Prostate gland (tissue), 2 donors: Measurements from ENCODE around the gene XRCC1. TPM values are rescaled to one million over a fixed set of nuclear protein-coding genes. Genes with fewer than 3 reads are reported as not detected.
"Not testable (repeated sequence)": the region's sequence is repeated elsewhere in the genome, so short reads cannot be mapped to it uniquely, and the experiment has no call there.

ENCODE experiments used
- DNase-seq: peaks from one replicate; pipeline ENCODE4 v3.0.0-alpha.2; 2019; ENCODE audit warnings: low spot score
- H3K27ac ChIP-seq, 2 donors: fragments of 200-600 bp; sonication (generic); 2 replicates each; pipeline ENCODE4 v1.5.1; 2017 to 2019
- H3K27me3 ChIP-seq: fragments of 200-600 bp; sonication (generic); replicated peaks from 2 replicates; pipeline ENCODE4 v1.5.1; 2019; ENCODE audit not compliant: insufficient read depth
- H3K36me3 ChIP-seq, 2 donors: fragments of 200-600 bp; sonication (generic); 1 replicate in 1 of 2; 2 replicates in 1 of 2; pipeline versions ENCODE4 v1.5.1 to v1.8.1; 2017 to 2019
- H3K4me1 ChIP-seq: fragments of 200-600 bp; sonication (generic); replicated peaks from 2 replicates; pipeline ENCODE4 v1.5.1; 2019
- H3K4me3 ChIP-seq, 2 donors: fragments of 200-600 bp; sonication (generic); 2 replicates each; pipeline ENCODE4 v1.5.1; 2017 to 2019
- H3K9me3 ChIP-seq: fragments of 200-600 bp; sonication (generic); 2 replicates; pipeline ENCODE4 v1.5.1; 2017
- POLR2A ChIP-seq: fragments of 450-650 bp; IDR thresholded peaks from one replicate; pipeline ENCODE4 v1.6.1; 2016; ENCODE audit warnings: antibody characterized with exemption, mild to moderate bottlenecking
- POLR2AphosphoS5 ChIP-seq: sonication (generic); formaldehyde crosslinking; IDR thresholded peaks from one replicate; pipeline ENCODE4 v1.6.1; 2017; ENCODE audit warnings: antibody characterized with exemption
- WGBS: methylation state at CpG from one replicate; pipeline ENCODE4 v1.1.5; 2018; 5-methylcytosine and 5-hydroxymethylcytosine counted together
- intact Hi-C: fragments of 100-400 bp; cut with DNase I; formaldehyde crosslinking; loops from one replicate; pipeline ENCODE4 v1.14.2; 2022
- total RNA-seq, 2 donors: library from RNA; depleted of rRNA; stranded (reverse); fragments of >200 nt; gene quantifications; one replicate each; pipeline ENCODE4 v1.1.0, GENCODE V29; 2016
- TF ChIP-seq, protein P1 (sequence below), 4 experiments: fragments of 200-600 bp in 2 of 4; fragments of 450-650 bp in 2 of 4; sonication (generic) in 2 of 4; IDR thresholded peaks; 1 replicate in 3 of 4; 2 replicates in 1 of 4; pipeline ENCODE4 v1.5.1; 2016 to 2019; ENCODE audit warnings: antibody characterized with exemption in 4 of 4, mild to moderate bottlenecking in 2 of 4, moderate library complexity in 2 of 4

The XRCC1 gene
- total RNA-seq, 2 donors from 2014 or later: 25.8 to 52.5 TPM

DNA sequence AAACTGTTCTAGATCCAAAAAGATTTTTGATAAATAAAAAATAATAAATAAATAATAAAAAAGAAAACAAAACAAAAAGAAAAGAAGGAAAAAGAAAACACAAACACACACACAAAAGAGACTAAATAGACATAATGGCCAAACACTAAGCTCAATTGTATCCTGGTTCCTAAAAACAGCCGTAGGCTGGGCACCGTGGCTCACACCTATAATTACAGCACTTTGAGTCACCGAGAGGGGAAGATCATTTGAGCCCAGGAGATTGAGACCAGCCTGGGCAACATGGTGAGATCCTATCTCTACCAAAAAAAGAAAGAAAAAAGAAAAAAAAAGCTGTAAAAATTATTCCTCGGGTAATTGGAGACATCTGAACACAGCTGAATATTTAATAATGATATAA is 57.3 kb downstream of the XRCC1 start:
- WGBS: 58% methylated on average over 4 of the region's 4 CpGs
- Histone ChIP-seq H3K4me3 (no peak overlapping the region), H3K36me3 (no peaks in the 10 kb centered on the region), H3K4me1 (no peaks in the 10 kb centered on the region), H3K27me3 (no peaks in the 10 kb centered on the region), H3K27ac (no peak overlapping the region), H3K9me3 (no peaks in the 10 kb centered on the region)
- TF ChIP-seq, protein P1, sequence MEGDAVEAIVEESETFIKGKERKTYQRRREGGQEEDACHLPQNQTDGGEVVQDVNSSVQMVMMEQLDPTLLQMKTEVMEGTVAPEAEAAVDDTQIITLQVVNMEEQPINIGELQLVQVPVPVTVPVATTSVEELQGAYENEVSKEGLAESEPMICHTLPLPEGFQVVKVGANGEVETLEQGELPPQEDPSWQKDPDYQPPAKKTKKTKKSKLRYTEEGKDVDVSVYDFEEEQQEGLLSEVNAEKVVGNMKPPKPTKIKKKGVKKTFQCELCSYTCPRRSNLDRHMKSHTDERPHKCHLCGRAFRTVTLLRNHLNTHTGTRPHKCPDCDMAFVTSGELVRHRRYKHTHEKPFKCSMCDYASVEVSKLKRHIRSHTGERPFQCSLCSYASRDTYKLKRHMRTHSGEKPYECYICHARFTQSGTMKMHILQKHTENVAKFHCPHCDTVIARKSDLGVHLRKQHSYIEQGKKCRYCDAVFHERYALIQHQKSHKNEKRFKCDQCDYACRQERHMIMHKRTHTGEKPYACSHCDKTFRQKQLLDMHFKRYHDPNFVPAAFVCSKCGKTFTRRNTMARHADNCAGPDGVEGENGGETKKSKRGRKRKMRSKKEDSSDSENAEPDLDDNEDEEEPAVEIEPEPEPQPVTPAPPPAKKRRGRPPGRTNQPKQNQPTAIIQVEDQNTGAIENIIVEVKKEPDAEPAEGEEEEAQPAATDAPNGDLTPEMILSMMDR (IDR thresholded peaks at IDR 0.05): no peak
- TF ChIP-seq POLR2A: no peak
- TF ChIP-seq POLR2AphosphoS5: no peak
- no peak for DNase-seq
- intact Hi-C loops: no loop called here

DNA sequence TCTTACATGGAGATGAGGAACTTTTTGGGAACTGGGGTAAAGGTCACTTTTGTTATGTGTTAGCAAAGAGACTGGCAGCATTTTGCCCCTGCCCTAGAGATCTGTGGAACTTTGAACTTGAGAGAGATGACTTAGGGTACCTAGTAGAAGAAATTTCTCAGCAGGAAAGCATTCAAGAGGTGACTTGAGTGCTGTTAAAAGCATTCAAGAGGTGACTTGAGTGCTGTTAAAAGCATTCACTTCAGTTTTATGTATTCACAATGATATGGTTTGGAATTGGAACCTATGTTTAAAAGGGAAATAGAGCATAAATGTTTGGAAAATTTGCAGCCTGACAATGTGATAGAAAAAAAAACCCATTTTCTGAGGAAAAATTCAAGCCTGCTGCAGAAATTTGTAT is 62.9 kb downstream of the XRCC1 start:
- H3K9me3 ChIP-seq, intact Hi-C loops, DNase-seq, H3K4me3 ChIP-seq, H3K36me3 ChIP-seq, H3K4me1 ChIP-seq, H3K27ac ChIP-seq, H3K27me3 ChIP-seq: not testable (repeated sequence)

DNA sequence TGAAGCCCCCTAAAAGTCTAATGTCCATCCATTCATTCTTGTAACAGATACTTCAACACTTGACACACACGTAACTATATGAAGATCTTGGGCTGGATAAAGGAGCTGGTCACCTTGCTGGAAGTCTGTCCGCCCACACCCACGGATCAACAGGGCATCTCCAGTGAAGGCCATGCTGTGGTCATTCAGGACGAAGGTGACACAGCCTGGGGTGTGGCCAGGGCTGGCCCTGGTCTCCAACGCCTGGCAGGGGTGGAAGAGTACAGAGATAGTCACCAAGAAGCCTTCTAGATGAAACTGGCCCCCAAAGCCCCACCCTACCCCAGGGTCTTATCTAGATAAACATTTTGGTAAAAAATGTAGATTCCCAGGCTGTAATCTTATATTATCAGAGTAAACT is 64.0 kb downstream of the XRCC1 start:
- no peaks in the 10 kb centered on the region for H3K36me3 ChIP-seq
- no peaks in the 10 kb centered on the region for H3K4me1 ChIP-seq
- H3K4me3 ChIP-seq: no peak overlapping the region
- H3K9me3 ChIP-seq: no peaks in the 10 kb centered on the region
- intact Hi-C loops: no loop called here
- H3K27ac ChIP-seq: no peak overlapping the region
- TF ChIP-seq POLR2A (no peak), POLR2AphosphoS5 (no peak)
- TF ChIP-seq, protein P1 (IDR thresholded peaks at IDR 0.05): no peak
- no peaks in the 10 kb centered on the region for H3K27me3 ChIP-seq
- WGBS: 95% methylated on average over 5 of the region's 5 CpGs
- DNase-seq: no peak

DNA sequence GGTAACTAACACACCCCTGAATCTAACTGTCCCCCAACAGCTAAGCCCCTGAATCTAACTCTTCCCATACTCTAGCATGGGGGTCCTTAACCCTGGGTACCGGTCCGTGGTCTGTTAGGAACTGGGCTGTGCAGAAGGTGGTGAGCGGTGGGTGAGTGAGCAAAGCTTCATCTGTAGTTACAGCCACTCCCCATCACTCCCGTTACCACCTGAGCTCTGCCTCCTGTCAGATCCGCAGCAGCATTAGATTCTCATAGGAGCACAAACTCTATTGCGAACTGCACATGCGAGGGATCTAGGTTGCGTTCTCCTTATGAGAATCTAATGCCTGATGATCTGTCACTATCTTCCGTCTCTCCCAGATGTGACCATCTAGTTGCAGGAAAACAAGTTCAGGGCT is 64.6 kb downstream of the XRCC1 start:
- WGBS: 96% methylated on average over 9 of the region's 9 CpGs
- H3K27me3 ChIP-seq: no peaks in the 10 kb centered on the region
- TF ChIP-seq POLR2A (no peak), POLR2AphosphoS5 (no peak)
- TF ChIP-seq, protein P1 (IDR thresholded peaks at IDR 0.05): no peak
- no peak overlapping the region for H3K4me3 ChIP-seq
- H3K27ac ChIP-seq: no peak overlapping the region
- no peaks in the 10 kb centered on the region for H3K4me1 ChIP-seq
- intact Hi-C loops: no loop called here
- no peaks in the 10 kb centered on the region for H3K36me3 ChIP-seq
- no peaks in the 10 kb centered on the region for H3K9me3 ChIP-seq
- DNase-seq: no peak

DNA sequence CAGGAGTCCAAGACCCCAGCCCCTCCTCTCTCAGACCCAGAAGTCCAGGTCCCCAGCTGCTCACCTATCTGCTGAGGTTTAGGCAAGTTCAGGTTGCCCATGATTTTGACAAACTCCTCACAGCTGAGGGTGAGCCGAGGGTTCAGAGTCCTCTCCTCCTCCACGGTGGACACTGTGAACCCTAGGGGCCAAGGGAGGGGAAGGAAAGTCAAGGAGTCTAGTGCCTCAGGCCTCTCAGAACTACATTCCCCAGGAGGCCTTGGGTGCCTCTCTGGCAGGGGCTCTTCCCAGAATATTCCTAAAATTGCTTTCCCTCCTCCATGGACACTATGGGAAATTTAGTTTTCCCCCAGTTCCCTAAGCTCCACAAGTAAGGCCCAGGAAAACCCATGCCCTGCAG is 67.4 kb downstream of the XRCC1 start:
- no peaks in the 10 kb centered on the region for H3K36me3 ChIP-seq
- H3K4me3 ChIP-seq: no peak overlapping the region
- H3K4me1 ChIP-seq: peaks cover 4% of the 10 kb centered on the region
- no peak overlapping the region for H3K27ac ChIP-seq
- no peak for DNase-seq
- intact Hi-C loops: no loop called here
- TF ChIP-seq, protein P1 (IDR thresholded peaks at IDR 0.05): no peak
- TF ChIP-seq POLR2AphosphoS5 (no peak), POLR2A (no peak)
- H3K27me3 ChIP-seq: no peaks in the 10 kb centered on the region
- no peaks in the 10 kb centered on the region for H3K9me3 ChIP-seq
- 86% methylated on average over 2 of the region's 2 CpGs for WGBS

DNA sequence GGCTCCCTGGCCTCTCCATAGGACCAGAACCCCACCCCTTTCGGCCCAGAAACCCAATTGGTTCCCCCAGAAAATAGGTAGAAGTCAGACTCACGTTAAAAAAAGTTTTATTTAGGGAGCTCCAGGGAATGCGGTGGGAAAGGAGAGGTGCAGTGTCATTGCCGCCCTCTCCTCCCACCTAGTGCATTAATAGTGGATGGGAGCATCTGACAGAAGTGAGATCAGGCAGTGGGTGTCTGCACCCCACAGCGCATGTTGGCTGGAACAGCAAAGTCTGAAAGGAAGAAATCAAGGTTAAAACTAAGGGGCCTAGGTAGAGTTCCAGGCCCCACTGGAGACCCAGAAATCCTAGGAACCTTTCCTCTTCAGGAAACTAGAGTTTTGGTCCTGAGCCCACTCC is 68.7 kb downstream of the XRCC1 start:
- H3K27ac ChIP-seq: no peak overlapping the region
- no peak overlapping the region for H3K4me3 ChIP-seq
- DNase-seq: no peak
- H3K9me3 ChIP-seq: no peaks in the 10 kb centered on the region
- no peaks in the 10 kb centered on the region for H3K36me3 ChIP-seq
- H3K4me1 ChIP-seq: peaks cover 7% of the 10 kb centered on the region
- TF ChIP-seq, protein P1 (IDR thresholded peaks at IDR 0.05): no peak
- TF ChIP-seq POLR2AphosphoS5 (no peak), POLR2A (no peak)
- WGBS: 89% methylated on average over 5 of the region's 5 CpGs
- intact Hi-C loops: no loop called here
- H3K27me3 ChIP-seq: no peaks in the 10 kb centered on the region
